ENCODE data around the gene GUK1. TPM values are rescaled to one million over a fixed set of nuclear protein-coding genes. Genes with fewer than 3 reads are reported as not detected.

The GUK1 gene
- total RNA-seq, 4 donors from 2014 or later, result 124 to 406 (median 289) TPM

DNA sequence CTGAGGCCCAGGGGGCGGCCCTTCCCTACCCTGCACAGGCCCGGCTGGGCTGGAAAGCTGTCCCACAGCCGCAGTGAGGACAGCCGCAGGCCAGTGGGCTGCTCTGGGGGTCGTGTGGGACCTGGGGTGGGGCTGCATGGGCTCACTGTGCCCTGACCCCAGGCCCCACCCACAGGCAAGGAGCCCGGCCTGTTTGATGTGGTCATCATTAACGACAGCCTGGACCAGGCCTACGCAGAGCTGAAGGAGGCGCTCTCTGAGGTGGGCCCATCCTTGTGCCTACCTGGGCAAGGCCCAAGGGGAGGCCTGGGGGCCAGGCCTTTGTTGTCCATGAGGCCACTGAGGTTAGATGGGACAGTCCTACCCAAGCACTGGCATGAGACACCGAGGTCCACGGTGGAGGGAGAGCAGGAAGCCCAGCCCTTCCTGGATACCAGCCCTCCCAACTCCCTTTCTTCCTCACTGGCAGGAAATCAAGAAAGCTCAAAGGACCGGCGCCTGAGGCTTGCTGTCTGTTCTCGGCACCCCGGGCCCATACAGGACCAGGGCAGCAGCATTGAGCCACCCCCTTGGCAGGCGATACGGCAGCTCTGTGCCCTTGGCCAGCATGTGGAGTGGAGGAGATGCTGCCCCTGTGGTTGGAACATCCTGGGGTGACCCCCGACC lies 8.2 kb downstream of the GUK1 start:
- Histone ChIP-seq H3K27ac (peak overlapping the region; percentile 88 to 91), H3K27me3 (no peaks in the 10 kb centered on the region), H3K4me3 (no peak overlapping the region), H3K36me3 (no peaks in the 10 kb centered on the region), H3K9me3 (no peaks in the 10 kb centered on the region), H3K4me1 (peaks cover 16 to 41% of the 10 kb centered on the region in 2 donors)
- no peak for TF ChIP-seq CTCF (IDR thresholded peaks at IDR 0.05)
- TF ChIP-seq POLR2A (IDR thresholded peaks at IDR 0.05), result no peak
- DNase-seq, result peak; percentile 36 to 47
- intact Hi-C loops (cut with DNase I; ENCODE audit: low total_unique reads), result no loop called here

GRCh38 chr1:228148935-228149405 lies 8.9 kb downstream of the GUK1 start:
- Histone ChIP-seq H3K27ac (peak overlapping the region; percentile 88 to 91), H3K4me1 (peaks cover 16 to 36% of the 10 kb centered on the region in 2 donors), H3K27me3 (no peaks in the 10 kb centered on the region), H3K4me3 (peak overlapping the region in 1 of 2 donors; percentile 29), H3K9me3 (no peaks in the 10 kb centered on the region), H3K36me3 (no peaks in the 10 kb centered on the region)
- TF ChIP-seq CTCF (IDR thresholded peaks at IDR 0.05) (no peak), POLR2A (IDR thresholded peaks at IDR 0.05) (no peak)
- intact Hi-C loops (cut with DNase I; ENCODE audit: low total_unique reads), result no loop called here
- DNase-seq, result no peak

- TF ChIP-seq CTCF (IDR thresholded peaks at IDR 0.05) (no peak), POLR2A (IDR thresholded peaks at IDR 0.05) (peak in 1 of 2 donors; percentile 38)
- peak within 1 kb of the TSS; percentile 88 to 91 for H3K27ac ChIP-seq
- no peaks in the 10 kb centered on the region for H3K9me3 ChIP-seq
- H3K36me3 ChIP-seq, result no peaks in the 10 kb centered on the region
- H3K4me3 ChIP-seq, result peak within 1 kb of the TSS; percentile 29 to 34
- no peaks in the 10 kb centered on the region for H3K27me3 ChIP-seq
- intact Hi-C loops (cut with DNase I; ENCODE audit: low total_unique reads), result no loop called here
- DNase-seq, result peak; percentile 73 to 84
- H3K4me1 ChIP-seq, result peaks cover 16 to 36% of the 10 kb centered on the region in 2 donors
Measured at GRCh38 chr1:228149406-228150119, 9.5 kb downstream of the GUK1 start, which contains the start of gene GJC2. GJC2 (plus strand) TSS chr1:228149930; CDS start chr1:228157759, 7,829 bp downstream.

- H3K9me3 ChIP-seq, result no peaks in the 10 kb centered on the region
- intact Hi-C loops (cut with DNase I; ENCODE audit: low total_unique reads), result no loop called here
- H3K36me3 ChIP-seq, result no peaks in the 10 kb centered on the region
- no peaks in the 10 kb centered on the region for H3K27me3 ChIP-seq
- peaks cover 16 to 36% of the 10 kb centered on the region in 2 donors for H3K4me1 ChIP-seq
- H3K4me3 ChIP-seq, result peak overlapping the region; percentile 29 to 34
- peak overlapping the region; percentile 88 to 91 for H3K27ac ChIP-seq
- DNase-seq, result peak in 1 of 2 donors; percentile 45
- TF ChIP-seq CTCF (IDR thresholded peaks at IDR 0.05), result no peak
- TF ChIP-seq POLR2A (IDR thresholded peaks at IDR 0.05), result no peak
Measured at GRCh38 chr1:228150120-228150460, 10.0 kb downstream of the GUK1 start.

Data from uterus (tissue), 4 donors.